ENCODE measurements around the gene MINK1. TPM values are rescaled to one million over a fixed set of nuclear protein-coding genes. Genes with fewer than 3 reads are reported as not detected.

MINK1 gene
- total RNA-seq, 2 experiments from 2014 or later, result 67.5 to 79.3 TPM

GRCh38 chr17:4795168-4795567 is 38.0 kb upstream of the MINK1 start:
- H3K4me1 Mint-ChIP-seq (ENCODE audit: low read depth), result peaks cover 18% of the 10 kb centered on the region
- POLR2A ChIA-PET, result no interaction called here

DNA sequence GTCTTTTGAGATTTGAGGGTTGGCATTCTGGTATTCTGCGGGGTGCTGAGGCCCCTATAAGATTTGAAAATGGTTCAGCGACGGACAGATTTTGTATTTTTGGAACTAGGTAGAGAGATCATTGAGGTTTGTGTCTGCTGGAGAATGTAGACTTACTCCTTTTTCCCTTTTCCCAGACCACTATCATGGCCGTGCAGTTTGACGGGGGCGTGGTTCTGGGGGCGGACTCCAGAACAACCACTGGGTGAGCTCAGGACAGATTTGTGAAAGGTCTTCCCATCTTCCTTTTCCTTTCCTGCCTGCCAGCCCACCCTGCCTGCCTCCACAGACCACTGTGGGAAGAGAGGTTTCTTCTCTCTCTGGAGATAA is 36.6 kb upstream of the MINK1 start:
- intact Hi-C loops (cut with micrococcal nuclease), result loop anchor here (1.0 to 2.0 kb wide), 3 partner anchors 11 to 86 kb away; partner anchors contain the start of genes ARRB2, MINK1 and PLD2
- POLR2A ChIA-PET, result interaction anchor here (0.9 to 1.7 kb wide), 4 partner anchors 10 to 86 kb away, joined by 3 to 6 read pairs (median 4); partner anchors contain the start of genes ARRB2 and PLD2
- H3K36me3 Mint-ChIP-seq, result peaks cover 12% of the 10 kb centered on the region
- DNase-seq, result peak; percentile 44
- peak overlapping the region; percentile 99 for H3K4me3 Mint-ChIP-seq
- H3K9me3 Mint-ChIP-seq, result no peaks in the 10 kb centered on the region
- H3K27me3 Mint-ChIP-seq, result no peaks in the 10 kb centered on the region
- peaks cover 18% of the 10 kb centered on the region for H3K4me1 Mint-ChIP-seq (ENCODE audit: low read depth)
- CTCF ChIA-PET, result interaction anchor here (0.9 to 1.1 kb wide), 3 partner anchors 10 to 230 kb away, joined by 4 to 6 read pairs (median 4); partner anchors contain the start of genes ARRB2 and VMO1
- peak overlapping the region; percentile 92 for H3K27ac Mint-ChIP-seq

More at GRCh38 chr17:4795168-4795567, 38.0 kb upstream of the MINK1 start:
- intact Hi-C loops (cut with micrococcal nuclease), result no loop called here
- DNase-seq, result no peak
- no peaks in the 10 kb centered on the region for H3K9me3 Mint-ChIP-seq
- no peaks in the 10 kb centered on the region for H3K27me3 Mint-ChIP-seq
- H3K4me3 Mint-ChIP-seq, result peak overlapping the region; percentile 99
- CTCF ChIA-PET, result no interaction called here
- peaks cover 8% of the 10 kb centered on the region for H3K36me3 Mint-ChIP-seq
- peak overlapping the region; percentile 92 for H3K27ac Mint-ChIP-seq

GRCh38 chr17:4800462-4801196 is 32.5 kb upstream of the MINK1 start:
- Mint-ChIP-seq H3K27ac (peak overlapping the region; percentile 53), H3K4me3 (no peak overlapping the region), H3K27me3 (no peaks in the 10 kb centered on the region), H3K4me1 (ENCODE audit: low read depth) (peaks cover 16% of the 10 kb centered on the region), H3K9me3 (no peaks in the 10 kb centered on the region), H3K36me3 (peaks cover 12% of the 10 kb centered on the region)
- DNase-seq, result no peak
- CTCF ChIA-PET, result interaction anchor here (0.7 to 0.8 kb wide), 2 partner anchors 10 to 14 kb away, joined by 3 to 4 read pairs; no protein-coding TSS in a partner anchor
- POLR2A ChIA-PET, result interaction anchor here (1.8 kb wide), 1 partner anchor 10 kb away, joined by 5 read pairs; no protein-coding TSS in a partner anchor
- intact Hi-C loops (cut with micrococcal nuclease), result no loop called here

DNA sequence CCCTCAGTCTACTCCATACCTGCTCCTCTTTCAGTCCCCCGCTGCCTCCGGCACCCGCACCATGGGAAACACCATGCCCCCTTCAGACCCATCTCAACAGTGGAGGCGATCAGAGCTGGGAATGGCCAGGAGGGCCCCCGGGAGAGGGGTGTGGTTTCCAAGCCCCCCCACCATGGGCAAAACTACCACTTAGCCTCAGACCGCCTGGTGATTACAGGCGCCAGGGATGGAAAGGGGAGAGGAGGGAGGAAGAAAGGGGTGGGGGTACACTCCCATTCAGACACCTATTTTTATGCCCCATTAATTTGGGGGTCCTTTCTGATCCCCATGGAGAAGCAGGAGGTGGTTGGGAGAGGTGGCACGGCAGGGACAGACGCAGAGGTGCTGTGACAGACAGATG is 30.9 kb upstream of the MINK1 start, which contains the start of gene C17orf114:
TSS of gene C17orf114 (minus strand) at position 101 of the 400 bp plus-strand sequence.
- Mint-ChIP-seq H3K4me3 (no peak within 1 kb of the TSS), H3K9me3 (no peaks in the 10 kb centered on the region), H3K27me3 (no peaks in the 10 kb centered on the region), H3K36me3 (peaks cover 8% of the 10 kb centered on the region), H3K4me1 (ENCODE audit: low read depth) (peaks cover 17% of the 10 kb centered on the region), H3K27ac (no peak within 1 kb of the TSS)
- ChIA-PET POLR2A (no interaction called here), CTCF (no interaction called here)
- intact Hi-C loops (cut with micrococcal nuclease), result no loop called here
- DNase-seq, result no peak

DNA sequence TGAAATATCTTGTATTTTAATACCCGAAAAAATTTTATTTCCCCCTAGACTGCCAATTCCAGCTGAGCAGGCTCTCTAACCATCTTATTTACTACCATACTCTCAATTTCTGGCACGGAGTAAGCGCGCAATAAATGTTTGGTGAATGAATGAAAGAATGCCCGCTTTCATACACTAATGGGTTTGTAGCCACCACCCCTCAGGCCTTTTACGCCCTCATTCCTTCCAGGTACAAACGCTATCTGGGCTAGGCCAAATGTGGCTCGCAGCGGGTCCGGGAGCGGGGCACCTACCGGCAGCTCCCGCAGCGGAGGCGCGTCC is 26.7 kb upstream of the MINK1 start:
- DNase-seq, result no peak
- POLR2A ChIA-PET, result interaction anchor here (1.0 to 2.1 kb wide), 4 partner anchors 9 to 20 kb away, joined by 3 to 8 read pairs (median 5); partner anchors contain the start of genes PSMB6 and VMO1
- Mint-ChIP-seq H3K27ac (no peak overlapping the region), H3K36me3 (peaks cover 4% of the 10 kb centered on the region), H3K4me3 (peak overlapping the region; percentile 73), H3K4me1 (ENCODE audit: low read depth) (peaks cover 14% of the 10 kb centered on the region), H3K27me3 (no peaks in the 10 kb centered on the region), H3K9me3 (no peaks in the 10 kb centered on the region)
- intact Hi-C loops (cut with micrococcal nuclease), result no loop called here
- CTCF ChIA-PET, result interaction anchor here (1.2 to 2.8 kb wide), 4 partner anchors 16 to 97 kb away, joined by 3 to 28 read pairs (median 4); partner anchors contain the start of genes ARRB2 and CHRNE

- Mint-ChIP-seq H3K27ac (no peak within 1 kb of the TSS), H3K4me1 (ENCODE audit: low read depth) (peaks cover 14% of the 10 kb centered on the region), H3K27me3 (no peaks in the 10 kb centered on the region), H3K4me3 (peak within 1 kb of the TSS; percentile 74), H3K36me3 (peaks cover 4% of the 10 kb centered on the region), H3K9me3 (no peaks in the 10 kb centered on the region)
- intact Hi-C loops (cut with micrococcal nuclease), result loop anchor here (1.0 kb wide), 1 partner anchor 11 kb away; the partner anchor contains the start of gene PSMB6
- ChIA-PET CTCF (interaction anchor here (1.1 to 2.8 kb wide), 6 partner anchors 17 to 330 kb away, joined by 3 to 28 read pairs (median 4); partner anchors contain the start of genes ARRB2 and CHRNE), POLR2A (interaction anchor here (0.6 to 2.1 kb wide), 6 partner anchors 9 to 240 kb away, joined by 3 to 8 read pairs (median 4); partner anchors contain the start of genes PSMB6 and VMO1)
- DNase-seq, result peak; percentile 92
These were observed 26.1 kb upstream of the MINK1 start, which contains the start of gene PLD2 for GRCh38 chr17:4806777-4807604. Gene PLD2, plus strand, starts transcription at chr17:4807152. Its CDS starts 621 bp downstream, at chr17:4807773.

DNA sequence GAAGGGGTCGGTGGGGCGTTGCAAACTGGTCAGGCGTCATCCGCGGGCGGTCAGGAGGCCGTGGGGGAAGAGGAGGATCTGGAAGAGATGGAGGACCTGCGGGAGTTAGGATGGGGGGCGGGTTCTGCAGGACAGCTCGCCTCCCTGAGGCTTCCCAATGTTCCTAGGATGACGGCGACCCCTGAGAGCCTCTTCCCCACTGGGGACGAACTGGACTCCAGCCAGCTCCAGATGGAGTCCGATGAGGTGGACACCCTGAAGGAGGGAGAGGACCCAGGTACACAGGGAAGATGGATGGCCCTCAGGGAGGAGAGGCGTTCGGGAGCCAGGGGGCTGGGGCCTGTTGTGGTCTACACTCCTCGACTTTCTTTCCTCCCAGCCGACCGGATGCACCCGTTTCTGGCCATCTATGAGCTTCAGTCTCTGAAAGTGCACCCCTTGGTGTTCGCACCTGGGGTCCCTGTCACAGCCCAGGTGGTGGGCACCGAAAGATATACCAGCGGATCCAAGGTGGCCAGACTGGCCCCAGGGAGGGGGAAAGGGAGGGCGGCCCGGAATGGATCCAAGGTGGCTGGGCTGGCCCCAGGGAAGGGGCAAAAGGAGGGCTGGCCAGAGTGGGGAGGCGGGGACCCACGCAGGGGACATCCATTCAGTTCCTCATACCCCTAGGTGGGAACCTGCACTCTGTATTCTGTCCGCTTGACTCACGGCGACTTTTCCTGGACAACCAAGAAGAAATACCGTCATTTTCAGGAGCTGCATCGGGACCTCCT is 25.3 kb upstream of the MINK1 start:
- Mint-ChIP-seq H3K36me3 (peaks cover 4% of the 10 kb centered on the region), H3K27me3 (no peaks in the 10 kb centered on the region), H3K4me1 (ENCODE audit: low read depth) (peaks cover 14% of the 10 kb centered on the region), H3K27ac (no peak overlapping the region), H3K9me3 (no peaks in the 10 kb centered on the region), H3K4me3 (peak overlapping the region; percentile 74)
- intact Hi-C loops (cut with micrococcal nuclease), result loop anchor here (1.0 kb wide), 1 partner anchor 11 kb away; the partner anchor contains the start of gene PSMB6
- POLR2A ChIA-PET, result interaction anchor here (1.4 to 2.1 kb wide), 3 partner anchors 10 to 18 kb away, joined by 4 to 8 read pairs (median 6); partner anchors contain the start of gene PSMB6
- DNase-seq, result no peak
- CTCF ChIA-PET, result interaction anchor here (1.1 to 2.8 kb wide), 6 partner anchors 18 to 331 kb away, joined by 3 to 28 read pairs (median 4); partner anchors contain the start of genes ARRB2 and CHRNE

DNA sequence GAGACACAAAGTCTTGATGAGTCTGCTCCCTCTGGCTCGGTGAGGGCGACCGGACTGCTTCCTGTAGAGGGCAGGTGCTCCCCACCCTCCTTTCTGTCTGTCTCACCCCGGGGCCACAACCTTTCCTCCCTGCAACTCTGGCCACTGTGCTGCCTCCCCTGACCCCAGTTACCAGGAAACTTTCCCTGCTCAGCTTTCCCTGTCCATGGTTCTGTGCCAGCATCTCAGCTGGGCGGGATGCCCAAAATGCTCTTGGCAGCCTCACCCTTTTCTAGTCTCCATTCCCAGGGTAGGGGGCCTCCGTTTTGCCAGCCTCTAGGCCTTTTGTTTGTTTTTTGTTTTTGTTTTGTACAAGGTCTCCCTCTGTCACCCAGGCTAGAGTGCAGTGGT is 24.8 kb upstream of the MINK1 start:
- peaks cover 4% of the 10 kb centered on the region for H3K36me3 Mint-ChIP-seq
- CTCF ChIA-PET, result interaction anchor here (2.8 kb wide), 1 partner anchor 18 kb away, joined by 28 read pairs; no protein-coding TSS in a partner anchor
- peak overlapping the region; percentile 59 for H3K4me3 Mint-ChIP-seq
- no peak for DNase-seq
- no peaks in the 10 kb centered on the region for H3K9me3 Mint-ChIP-seq
- peaks cover 14% of the 10 kb centered on the region for H3K4me1 Mint-ChIP-seq (ENCODE audit: low read depth)
- POLR2A ChIA-PET, result no interaction called here
- H3K27ac Mint-ChIP-seq, result no peak overlapping the region
- no peaks in the 10 kb centered on the region for H3K27me3 Mint-ChIP-seq
- intact Hi-C loops (cut with micrococcal nuclease), result no loop called here

- ChIA-PET POLR2A (interaction anchor here (2.0 kb wide), 1 partner anchor 15 kb away, joined by 4 read pairs; the partner anchor contains the start of gene PSMB6), CTCF (no interaction called here)
- Mint-ChIP-seq H3K9me3 (no peaks in the 10 kb centered on the region), H3K27me3 (no peaks in the 10 kb centered on the region), H3K27ac (no peak overlapping the region), H3K4me3 (no peak overlapping the region), H3K36me3 (peaks cover 4% of the 10 kb centered on the region), H3K4me1 (ENCODE audit: low read depth) (peaks cover 14% of the 10 kb centered on the region)
- intact Hi-C loops (cut with micrococcal nuclease), result no loop called here
- DNase-seq, result no peak
These were observed 22.3 kb upstream of the MINK1 start for GRCh38 chr17:4810696-4811290.

DNA sequence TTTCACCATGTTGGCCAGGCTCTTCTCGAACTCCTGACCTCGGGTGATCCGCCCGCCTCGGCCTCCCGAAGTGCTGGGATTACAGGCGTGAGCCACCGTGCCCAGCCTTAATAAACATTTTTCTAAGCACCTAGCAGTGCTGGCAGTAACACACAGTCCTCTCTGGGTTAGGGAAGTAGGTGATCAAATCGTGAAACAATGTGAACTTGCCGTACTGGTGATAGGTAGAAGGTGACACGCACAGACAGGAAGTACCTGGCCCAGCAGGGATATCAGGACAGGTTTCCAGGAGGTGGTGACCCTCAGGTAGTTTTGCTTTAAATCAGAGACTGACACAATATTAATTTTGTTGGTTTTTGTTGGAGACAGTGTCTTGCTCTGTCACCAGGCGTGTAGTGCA is 21.7 kb upstream of the MINK1 start:
- CTCF ChIA-PET, result interaction anchor here (0.7 to 1.6 kb wide), 2 partner anchors 75 to 92 kb away, joined by 3 read pairs; partner anchors contain the start of gene CHRNE
- Mint-ChIP-seq H3K36me3 (peaks cover 4% of the 10 kb centered on the region), H3K4me1 (ENCODE audit: low read depth) (peaks cover 7% of the 10 kb centered on the region)

More for the DNA sequence above, 21.7 kb upstream of the MINK1 start:
- Mint-ChIP-seq H3K27ac (no peak overlapping the region), H3K27me3 (no peaks in the 10 kb centered on the region), H3K9me3 (no peaks in the 10 kb centered on the region), H3K4me3 (no peak overlapping the region)
- no peak for DNase-seq
- POLR2A ChIA-PET, result no interaction called here
- intact Hi-C loops (cut with micrococcal nuclease), result no loop called here
